Measurements from ENCODE around the gene TTC39B.
"Not testable (repeated sequence)": the region's sequence is repeated elsewhere in the genome, so short reads cannot be mapped to it uniquely, and the experiment has no call there.

The TTC39B gene

GRCh38 chr9:15306757-15307522 is at the start of gene TTC39B:
Gene TTC39B, minus strand, starts transcription at chr9:15307216. Its CDS starts 91 bp downstream, at chr9:15307125.
- peak; percentile 64 for DNase-seq

GRCh38 chr9:15355669-15356068 is 48.7 kb upstream of the TTC39B start:
- DNase-seq, result no peak

- no peak for DNase-seq
Measured at GRCh38 chr9:15354713-15355112, 47.7 kb upstream of the TTC39B start.

- DNase-seq, result no peak
Measured at GRCh38 chr9:15353892-15354291, 46.9 kb upstream of the TTC39B start.

- DNase-seq, result no peak
Measured at GRCh38 chr9:15352306-15352705, 45.3 kb upstream of the TTC39B start.

DNA sequence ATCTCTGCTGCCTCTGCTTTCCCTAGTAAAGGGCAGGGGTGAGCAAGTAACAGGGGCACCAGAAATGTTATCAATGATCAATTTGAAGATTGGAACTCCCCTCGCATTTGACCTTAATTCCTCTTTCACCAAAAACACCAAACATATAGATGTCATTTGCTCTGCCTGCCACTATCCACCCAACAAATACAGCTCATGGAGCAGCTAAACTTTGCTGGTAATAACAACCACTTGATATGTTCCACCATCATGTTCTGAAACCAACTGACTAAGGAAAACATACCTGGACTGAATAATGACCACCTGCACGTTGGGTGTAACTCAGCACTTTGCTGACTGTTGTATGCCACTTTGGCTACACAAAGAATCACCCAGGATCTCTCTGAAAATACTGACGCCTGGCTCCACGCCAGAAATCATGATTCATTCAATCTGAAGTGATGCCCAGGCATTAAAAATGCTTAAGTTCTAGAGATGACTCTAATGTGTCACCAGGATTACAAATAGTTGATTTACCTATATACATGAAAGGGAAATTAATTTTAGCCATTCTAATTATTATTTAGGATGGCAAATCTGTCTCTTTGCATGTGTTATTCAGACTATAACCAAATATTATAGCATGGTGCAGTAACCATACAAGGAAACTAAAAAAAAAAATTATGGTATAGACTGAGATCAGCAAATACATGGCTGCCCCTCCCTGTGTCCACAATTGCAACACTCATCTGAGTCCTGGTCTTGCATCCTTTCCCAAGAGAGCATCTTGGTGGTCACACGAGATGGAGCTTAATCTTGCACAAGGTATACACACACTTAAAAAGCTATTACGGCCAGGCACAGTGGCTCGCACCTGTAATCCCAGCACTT is 43.1 kb upstream of the TTC39B start:
- DNase-seq, result no peak

GRCh38 chr9:15346837-15347236 is 39.8 kb upstream of the TTC39B start:
- no peak for DNase-seq

- DNase-seq, result no peak
Measured at GRCh38 chr9:15344191-15344590, 37.2 kb upstream of the TTC39B start.

GRCh38 chr9:15333376-15333881 is 26.4 kb upstream of the TTC39B start:
- no peak for DNase-seq

GRCh38 chr9:15332939-15333338 is 25.9 kb upstream of the TTC39B start:
- no peak for DNase-seq

GRCh38 chr9:15329539-15330109 is 22.6 kb upstream of the TTC39B start:
- DNase-seq, result no peak

- no peak for DNase-seq
Measured at GRCh38 chr9:15328946-15329345, 21.9 kb upstream of the TTC39B start.

GRCh38 chr9:15322695-15323094 is 15.7 kb upstream of the TTC39B start:
- not testable (repeated sequence) for DNase-seq

DNA sequence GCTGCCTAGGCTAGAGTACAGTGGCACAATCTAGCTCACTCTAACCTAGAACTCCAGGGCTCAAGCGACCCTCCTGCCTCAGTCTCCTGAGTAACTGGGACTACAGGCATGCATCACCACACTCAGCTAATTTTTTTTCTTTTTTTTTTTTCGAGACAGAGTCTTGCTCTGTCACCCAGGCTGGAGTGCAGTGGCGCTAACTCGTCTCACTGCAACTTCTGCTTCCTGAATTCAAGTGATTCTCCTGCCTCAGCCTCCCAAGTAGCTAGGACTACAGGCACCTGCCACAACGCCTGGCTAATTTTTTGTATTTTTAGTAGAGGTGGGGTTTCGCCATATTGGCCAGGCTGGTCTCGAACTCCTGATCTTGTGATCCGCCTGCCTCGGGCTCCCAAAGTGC is 12.6 kb upstream of the TTC39B start:
- not testable (repeated sequence) for DNase-seq

- DNase-seq, result no peak
Measured at GRCh38 chr9:15317836-15318235, 10.8 kb upstream of the TTC39B start.

DNA sequence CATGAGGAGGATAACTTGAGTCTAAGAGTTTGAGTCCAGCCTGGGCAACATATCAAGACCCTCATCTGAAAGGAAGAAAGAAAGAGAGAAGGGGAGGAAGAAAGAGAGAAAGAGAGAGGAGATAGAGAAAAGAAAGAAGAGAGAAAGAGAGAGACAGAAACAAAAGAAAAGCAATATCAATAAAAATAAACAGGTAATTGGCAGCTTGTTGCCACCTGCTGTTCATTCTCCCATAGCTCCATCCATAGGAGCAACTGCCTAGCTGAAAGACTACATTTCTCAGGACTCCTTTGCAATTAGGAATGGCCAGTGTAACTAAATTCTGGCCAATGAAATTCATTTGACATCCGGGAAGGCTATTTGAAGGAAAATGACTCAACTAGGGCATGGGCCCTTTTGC is 4.6 kb upstream of the TTC39B start:
- no peak for DNase-seq

- DNase-seq, result no peak
Measured at GRCh38 chr9:15310107-15310850, 3.3 kb upstream of the TTC39B start.

- no peak for DNase-seq
Measured at GRCh38 chr9:15308511-15308910, 1.5 kb upstream of the TTC39B start.

DNA sequence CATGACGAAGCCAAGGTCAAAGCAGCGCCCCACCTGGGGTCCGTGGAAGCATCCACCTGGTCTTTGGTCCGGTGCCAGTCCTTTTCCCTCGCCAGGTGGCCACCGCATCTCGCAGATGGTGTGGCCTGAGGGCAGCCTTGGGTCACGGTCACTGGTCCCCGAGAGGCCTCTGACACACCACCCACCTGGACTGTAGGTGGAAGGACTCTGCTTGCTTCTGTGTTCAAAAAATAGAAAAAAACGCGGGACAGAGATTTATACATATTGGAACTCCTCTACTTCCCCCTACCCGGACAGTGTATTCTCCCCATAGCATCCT is 466 bp upstream of the TTC39B start:
- DNase-seq, result no peak

- no peak for DNase-seq
Measured at GRCh38 chr9:15306068-15306756, 804 bp downstream of the TTC39B start.

GRCh38 chr9:15305470-15305869 is 1.5 kb downstream of the TTC39B start:
- no peak for DNase-seq

- DNase-seq, result no peak
Measured at GRCh38 chr9:15304632-15305031, 2.4 kb downstream of the TTC39B start.

Data from NCI-H1694 treated with DMSO at 0.1 percent for 48 hours (cell line).